B cell (primary cell): ENCODE data around the gene LRRC2.

Experiments
- EZH2 ChIP-seq: IDR thresholded peaks from 2 replicates; pipeline ENCODE4 v1.6.1; 2012; ENCODE audit warnings: borderline replicate concordance, low read depth, mild to moderate bottlenecking, moderate library complexity, low read length; ENCODE audit not compliant: insufficient read depth, poor library complexity, severe bottlenecking
- TF ChIP-seq, protein P1 (sequence below): fragments of 200-600 bp; IDR thresholded peaks from one replicate; pipeline ENCODE4 v1.8.0; 2022; ENCODE audit warnings: antibody characterized with exemption, mild to moderate bottlenecking

DNA sequence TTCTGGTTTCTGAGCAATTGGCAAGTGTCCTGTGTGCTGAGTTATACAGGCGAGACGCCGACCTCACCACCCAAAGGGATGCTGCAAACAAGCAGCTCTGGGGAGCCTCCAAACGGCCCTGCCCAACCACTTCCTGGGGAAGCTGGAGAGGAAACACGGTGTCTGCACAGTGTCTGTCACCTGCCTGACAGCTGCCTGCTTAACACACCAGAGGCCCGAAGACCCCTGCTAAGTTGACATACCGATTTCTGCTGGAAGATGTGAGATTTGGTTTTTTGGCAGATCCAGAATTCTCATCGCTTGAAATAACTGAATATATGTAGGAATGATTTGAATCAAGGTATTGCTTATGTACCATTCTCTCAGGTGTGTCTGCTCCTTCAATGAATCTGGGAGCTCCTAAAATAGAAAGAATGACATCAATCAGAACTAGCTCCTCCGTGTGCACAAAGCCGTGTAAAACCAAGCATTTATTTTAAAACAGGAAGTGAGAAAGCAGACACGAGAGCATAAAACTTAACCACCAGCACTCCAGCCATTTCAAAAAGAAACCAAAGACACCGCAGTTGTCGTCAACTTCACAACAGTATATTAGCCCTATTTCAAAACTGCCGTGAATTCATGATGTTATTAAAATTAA lies 27.2 kb downstream of the LRRC2 start:
- TF ChIP-seq, protein P1, sequence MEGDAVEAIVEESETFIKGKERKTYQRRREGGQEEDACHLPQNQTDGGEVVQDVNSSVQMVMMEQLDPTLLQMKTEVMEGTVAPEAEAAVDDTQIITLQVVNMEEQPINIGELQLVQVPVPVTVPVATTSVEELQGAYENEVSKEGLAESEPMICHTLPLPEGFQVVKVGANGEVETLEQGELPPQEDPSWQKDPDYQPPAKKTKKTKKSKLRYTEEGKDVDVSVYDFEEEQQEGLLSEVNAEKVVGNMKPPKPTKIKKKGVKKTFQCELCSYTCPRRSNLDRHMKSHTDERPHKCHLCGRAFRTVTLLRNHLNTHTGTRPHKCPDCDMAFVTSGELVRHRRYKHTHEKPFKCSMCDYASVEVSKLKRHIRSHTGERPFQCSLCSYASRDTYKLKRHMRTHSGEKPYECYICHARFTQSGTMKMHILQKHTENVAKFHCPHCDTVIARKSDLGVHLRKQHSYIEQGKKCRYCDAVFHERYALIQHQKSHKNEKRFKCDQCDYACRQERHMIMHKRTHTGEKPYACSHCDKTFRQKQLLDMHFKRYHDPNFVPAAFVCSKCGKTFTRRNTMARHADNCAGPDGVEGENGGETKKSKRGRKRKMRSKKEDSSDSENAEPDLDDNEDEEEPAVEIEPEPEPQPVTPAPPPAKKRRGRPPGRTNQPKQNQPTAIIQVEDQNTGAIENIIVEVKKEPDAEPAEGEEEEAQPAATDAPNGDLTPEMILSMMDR = no peak
- no peak for TF ChIP-seq EZH2
